GM12874 (cell line): ENCODE results near the gene ATP4A.

ENCODE experiments used
- CTCF ChIP-seq: IDR thresholded peaks from 2 replicates; pipeline ENCODE4 v1.5.1; 2011; ENCODE audit warnings: low read depth, mild to moderate bottlenecking, control low read depth, low read length, moderate library complexity; ENCODE audit not compliant: insufficient read depth

The ATP4A gene

GRCh38 chr19:35563207-35563829 lies at the start of gene ATP4A:
TSS of gene ATP4A (minus strand) at chr19:35563658. CDS start at chr19:35563629, 29 bp downstream.
- no peak for TF ChIP-seq CTCF

GRCh38 chr19:35612559-35613321 lies 49.3 kb upstream of the ATP4A start, which contains the start of gene HAUS5:
TSS of gene HAUS5 (plus strand) at chr19:35612735. CDS start at chr19:35612795, 60 bp downstream.
- TF ChIP-seq CTCF = no peak

GRCh38 chr19:35612224-35612558 lies 48.7 kb upstream of the ATP4A start:
- no peak for TF ChIP-seq CTCF

- TF ChIP-seq CTCF = no peak
Measured at GRCh38 chr19:35609851-35610353, 46.4 kb upstream of the ATP4A start.

GRCh38 chr19:35608251-35608650 lies 44.8 kb upstream of the ATP4A start:
- no peak for TF ChIP-seq CTCF

GRCh38 chr19:35607661-35608060 lies 44.2 kb upstream of the ATP4A start:
- TF ChIP-seq CTCF = no peak

- no peak for TF ChIP-seq CTCF
Measured at GRCh38 chr19:35601971-35602370, 38.5 kb upstream of the ATP4A start.
